OCI-LY7 (cell line): ENCODE data around the gene OR2T27.

Experiments
- CTCF ChIP-seq: fragments of 200-600 bp; sonication (generic); conservative IDR thresholded peaks from 2 replicates; pipeline ENCODE4 v1.5.1; 2014; ENCODE audit warnings: mild to moderate bottlenecking, antibody characterized with exemption, low read length, moderate library complexity, mixed read lengths
- EZH2phosphoT487 ChIP-seq: fragments of 200-600 bp; sonication (generic); IDR thresholded peaks from 2 replicates; pipeline ENCODE4 v1.6.1; 2018; ENCODE audit warnings: low read depth, borderline replicate concordance, mild to moderate bottlenecking, mixed run types, antibody characterized with exemption, low read length, moderate library complexity, mixed read lengths

- TF ChIP-seq CTCF (no peak), EZH2phosphoT487 (no peak)
Observed at GRCh38 chr1:248630551-248630950, 24.8 kb downstream of the OR2T27 start.
